Measurements from ENCODE around the gene AK8.

DNA sequence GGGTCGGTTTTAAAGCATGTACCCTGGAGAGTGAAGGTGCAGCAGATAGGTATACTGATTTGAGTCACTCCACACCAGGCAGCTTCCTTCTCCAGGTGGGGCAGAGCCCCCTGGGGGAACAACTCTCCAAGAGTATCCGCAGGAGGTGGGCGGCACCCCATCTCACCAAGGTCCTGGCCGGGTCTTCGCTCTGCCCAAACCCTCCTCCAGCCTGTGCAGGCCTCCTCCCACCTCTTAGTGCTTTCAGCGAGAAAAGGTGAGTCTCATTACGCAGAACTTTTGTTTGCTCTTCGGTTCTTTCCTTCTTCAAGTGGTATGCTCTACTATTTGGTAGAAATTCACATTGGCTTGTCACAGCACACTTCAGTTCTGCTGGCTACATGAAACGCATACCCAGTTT is 14.3 kb upstream of the AK8 start:
- TF ChIP-seq CTCF (IDR thresholded peaks at IDR 0.05 in 2 of 3, conservative IDR thresholded peaks at IDR 0.05 in 1 of 3; ENCODE audit: borderline replicate concordance in 1 of 3, insufficient read depth in 1 of 3, low read depth in 2 of 3, low read length in 2 of 3) = no peak
- no peak for TF ChIP-seq YY1 (IDR thresholded peaks at IDR 0.05; ENCODE audit: extremely low read depth, insufficient replicate concordance, low read depth, low read length)
- TF ChIP-seq POLR2A (IDR thresholded peaks at IDR 0.05; ENCODE audit: borderline replicate concordance, extremely low read depth, insufficient read depth, insufficient read length) = no peak
- no peak for TF ChIP-seq POLR2AphosphoS5 (IDR thresholded peaks at IDR 0.05; ENCODE audit: low read depth, low read length)
- no peak for TF ChIP-seq EZH2phosphoT487 (IDR thresholded peaks at IDR 0.05; ENCODE audit: borderline replicate concordance)
- TF ChIP-seq, protein P1, sequence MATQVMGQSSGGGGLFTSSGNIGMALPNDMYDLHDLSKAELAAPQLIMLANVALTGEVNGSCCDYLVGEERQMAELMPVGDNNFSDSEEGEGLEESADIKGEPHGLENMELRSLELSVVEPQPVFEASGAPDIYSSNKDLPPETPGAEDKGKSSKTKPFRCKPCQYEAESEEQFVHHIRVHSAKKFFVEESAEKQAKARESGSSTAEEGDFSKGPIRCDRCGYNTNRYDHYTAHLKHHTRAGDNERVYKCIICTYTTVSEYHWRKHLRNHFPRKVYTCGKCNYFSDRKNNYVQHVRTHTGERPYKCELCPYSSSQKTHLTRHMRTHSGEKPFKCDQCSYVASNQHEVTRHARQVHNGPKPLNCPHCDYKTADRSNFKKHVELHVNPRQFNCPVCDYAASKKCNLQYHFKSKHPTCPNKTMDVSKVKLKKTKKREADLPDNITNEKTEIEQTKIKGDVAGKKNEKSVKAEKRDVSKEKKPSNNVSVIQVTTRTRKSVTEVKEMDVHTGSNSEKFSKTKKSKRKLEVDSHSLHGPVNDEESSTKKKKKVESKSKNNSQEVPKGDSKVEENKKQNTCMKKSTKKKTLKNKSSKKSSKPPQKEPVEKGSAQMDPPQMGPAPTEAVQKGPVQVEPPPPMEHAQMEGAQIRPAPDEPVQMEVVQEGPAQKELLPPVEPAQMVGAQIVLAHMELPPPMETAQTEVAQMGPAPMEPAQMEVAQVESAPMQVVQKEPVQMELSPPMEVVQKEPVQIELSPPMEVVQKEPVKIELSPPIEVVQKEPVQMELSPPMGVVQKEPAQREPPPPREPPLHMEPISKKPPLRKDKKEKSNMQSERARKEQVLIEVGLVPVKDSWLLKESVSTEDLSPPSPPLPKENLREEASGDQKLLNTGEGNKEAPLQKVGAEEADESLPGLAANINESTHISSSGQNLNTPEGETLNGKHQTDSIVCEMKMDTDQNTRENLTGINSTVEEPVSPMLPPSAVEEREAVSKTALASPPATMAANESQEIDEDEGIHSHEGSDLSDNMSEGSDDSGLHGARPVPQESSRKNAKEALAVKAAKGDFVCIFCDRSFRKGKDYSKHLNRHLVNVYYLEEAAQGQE (IDR thresholded peaks at IDR 0.05; ENCODE audit: low read depth) = no peak
- TF ChIP-seq, protein P2, sequence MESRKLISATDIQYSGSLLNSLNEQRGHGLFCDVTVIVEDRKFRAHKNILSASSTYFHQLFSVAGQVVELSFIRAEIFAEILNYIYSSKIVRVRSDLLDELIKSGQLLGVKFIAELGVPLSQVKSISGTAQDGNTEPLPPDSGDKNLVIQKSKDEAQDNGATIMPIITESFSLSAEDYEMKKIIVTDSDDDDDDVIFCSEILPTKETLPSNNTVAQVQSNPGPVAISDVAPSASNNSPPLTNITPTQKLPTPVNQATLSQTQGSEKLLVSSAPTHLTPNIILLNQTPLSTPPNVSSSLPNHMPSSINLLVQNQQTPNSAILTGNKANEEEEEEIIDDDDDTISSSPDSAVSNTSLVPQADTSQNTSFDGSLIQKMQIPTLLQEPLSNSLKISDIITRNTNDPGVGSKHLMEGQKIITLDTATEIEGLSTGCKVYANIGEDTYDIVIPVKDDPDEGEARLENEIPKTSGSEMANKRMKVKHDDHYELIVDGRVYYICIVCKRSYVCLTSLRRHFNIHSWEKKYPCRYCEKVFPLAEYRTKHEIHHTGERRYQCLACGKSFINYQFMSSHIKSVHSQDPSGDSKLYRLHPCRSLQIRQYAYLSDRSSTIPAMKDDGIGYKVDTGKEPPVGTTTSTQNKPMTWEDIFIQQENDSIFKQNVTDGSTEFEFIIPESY (IDR thresholded peaks at IDR 0.05; ENCODE audit: extremely low read depth, insufficient replicate concordance, low read length) = no peak
- no peak for TF ChIP-seq ZNF274 (IDR thresholded peaks at IDR 0.05; ENCODE audit: low read depth, low read length)
- TF ChIP-seq ZFX (IDR thresholded peaks at IDR 0.05) = no peak
